Endothelial cell of umbilical vein (primary cell): ENCODE results near the gene BAD. TPM values are rescaled to one million over a fixed set of nuclear protein-coding genes. Genes with fewer than 3 reads are reported as not detected.

Experiments
- BruUV-seq: library from RNA; stranded (reverse); fragments of 400-500 nt; replicated peaks from 2 replicates; lab custom pipeline; 2021; lab: Mats Ljungman, UMichigan
- CTCF ChIA-PET: fragments of 300-600, 350-600 bp; sonication (Branson Sonifier 250); formaldehyde crosslinking; loops from one replicate; lab custom pipeline; 2021; ENCODE audit warnings: antibody characterized with exemption, inconsistent platforms; lab: Charles Lee
- POLR2A ChIA-PET: fragments of 300-600, 350-600 bp; sonication (Branson Sonifier 250); formaldehyde crosslinking; loops from one replicate; lab custom pipeline; 2021; ENCODE audit warnings: antibody characterized with exemption, inconsistent platforms; lab: Charles Lee
- DNase-seq: peaks from one replicate; pipeline ENCODE4 v3.0.0-alpha.2; 2011; ENCODE audit warnings: low read depth, low spot score
- FAIRE-seq: peaks from 2 replicates; lab custom pipeline; 2011; peaks lifted over from hg19 to GRCh38; lab: Jason Lieb, UNC
- H2AFZ ChIP-seq: 2 replicates; pipeline ENCODE4 v1.6.0; 2012; ENCODE audit warnings: low read depth, low read length, control low read depth, inconsistent platforms
- H3K27ac ChIP-seq: 2 replicates; pipeline ENCODE4 v1.5.1; 2011; ENCODE audit warnings: low read depth, mild to moderate bottlenecking, control low read depth, low read length, moderate library complexity; ENCODE audit not compliant: insufficient read depth
- H3K27me3 ChIP-seq, 2 experiments: 2 replicates each; pipeline versions ENCODE4 v1.6.0 to v1.6.1; 2011; ENCODE audit warnings: low read length in 2 of 2, mixed read lengths in 1 of 2; ENCODE audit not compliant: control insufficient read depth in 2 of 2, insufficient read depth in 2 of 2
- H3K36me3 ChIP-seq, 2 experiments: 2 replicates in 1 of 2; 3 replicates in 1 of 2; pipeline ENCODE4 v1.5.1; 2011; ENCODE audit warnings: low read length in 2 of 2, mild to moderate bottlenecking in 1 of 2, moderate library complexity in 1 of 2; ENCODE audit not compliant: control insufficient read depth in 2 of 2, insufficient read depth in 2 of 2; ENCODE audit errors: extremely low read depth in 1 of 2
- H3K4me1 ChIP-seq: 3 replicates; pipeline ENCODE4 v1.5.1; 2011; ENCODE audit warnings: mild to moderate bottlenecking, low read length; ENCODE audit not compliant: control insufficient read depth, insufficient read depth; ENCODE audit errors: extremely low read depth
- H3K4me2 ChIP-seq: 2 replicates; pipeline ENCODE4 v1.6.1; 2011; ENCODE audit warnings: low read length, control low read depth, mixed read lengths; ENCODE audit not compliant: insufficient read depth
- H3K4me3 ChIP-seq, 3 experiments: fragments of 200-600 bp in 1 of 3; sonication (generic), shearing (Covaris generic) in 1 of 3; replicated peaks in 1 of 3; 2 replicates each; pipeline ENCODE4 v1.5.1; 2011 to 2016; ENCODE audit warnings: control low read depth in 3 of 3, low read length in 3 of 3, mild to moderate bottlenecking in 2 of 3, inconsistent platforms in 1 of 3, low read depth in 1 of 3, moderate library complexity in 1 of 3; ENCODE audit not compliant: insufficient read depth in 1 of 3
- H3K79me2 ChIP-seq: 2 replicates; pipeline ENCODE4 v1.6.0; 2012; ENCODE audit warnings: low read length, inconsistent platforms; ENCODE audit not compliant: control insufficient read depth, insufficient read depth
- H3K9ac ChIP-seq: replicated peaks from 2 replicates; pipeline ENCODE3; 2011; ENCODE audit warnings: low read length, control low read depth; ENCODE audit not compliant: insufficient read depth; ENCODE audit errors: extremely low read depth
- H3K9me1 ChIP-seq: replicated peaks from 3 replicates; pipeline ENCODE4 v1.6.0; 2011; ENCODE audit warnings: mild to moderate bottlenecking, low read length; ENCODE audit not compliant: control insufficient read depth, insufficient read depth; ENCODE audit errors: extremely low read depth
- H3K9me3 ChIP-seq: replicated peaks from 2 replicates; pipeline ENCODE4 v1.5.1; 2012; ENCODE audit warnings: low read length, inconsistent platforms; ENCODE audit not compliant: control insufficient read depth, insufficient read depth
- H4K20me1 ChIP-seq: replicated peaks from 2 replicates; pipeline ENCODE3; 2011; ENCODE audit warnings: mild to moderate bottlenecking, low read length; ENCODE audit not compliant: control insufficient read depth, insufficient read depth; ENCODE audit errors: extremely low read depth
- CTCF ChIP-seq, 2 donors: IDR thresholded peaks; 1 replicate in 1 of 2; 2 replicates in 1 of 2; pipeline ENCODE4 v1.5.1; 2011; ENCODE audit warnings: low read length in 2 of 2, mild to moderate bottlenecking in 2 of 2, moderate library complexity in 2 of 2, control low read depth in 1 of 2, inconsistent platforms in 1 of 2, low read depth in 1 of 2; ENCODE audit not compliant: insufficient read depth in 1 of 2; ENCODE audit errors: extremely low read depth in 1 of 2
- EZH2 ChIP-seq: IDR thresholded peaks from 2 replicates; pipeline ENCODE4 v1.6.1; 2012; ENCODE audit warnings: borderline replicate concordance, low read depth, mild to moderate bottlenecking, moderate library complexity, low read length, inconsistent platforms; ENCODE audit not compliant: severe bottlenecking
- FOS ChIP-seq: IDR thresholded peaks from 2 replicates; pipeline ENCODE4 v1.6.1; 2011; ENCODE audit warnings: mild to moderate bottlenecking, low read length, moderate library complexity, borderline replicate concordance; ENCODE audit not compliant: insufficient read depth
- GATA2 ChIP-seq: IDR thresholded peaks from 2 replicates; pipeline ENCODE4 v1.7.0; 2011; ENCODE audit warnings: low read depth, mild to moderate bottlenecking, moderate library complexity, mixed read lengths, low read length; ENCODE audit not compliant: insufficient read length, insufficient read depth
- JUN ChIP-seq: IDR thresholded peaks from 2 replicates; pipeline ENCODE4 v1.6.1; 2011; ENCODE audit warnings: borderline replicate concordance, low read depth; ENCODE audit not compliant: insufficient read length, insufficient read depth
- MAX ChIP-seq: IDR thresholded peaks from 2 replicates; pipeline ENCODE4 v1.6.1; 2011; ENCODE audit not compliant: insufficient read depth, insufficient read length
- MYC ChIP-seq: IDR thresholded peaks from one replicate; pipeline ENCODE4 v1.6.1; 2011; ENCODE audit warnings: mild to moderate bottlenecking, low read depth, low read length
- POLR2A ChIP-seq: IDR thresholded peaks from 2 replicates; pipeline ENCODE4 v1.6.1; 2012; ENCODE audit warnings: low read depth, mild to moderate bottlenecking, control low read depth, low read length
- POLR2AphosphoS5 ChIP-seq: IDR thresholded peaks from 2 replicates; pipeline ENCODE4 v1.6.1; 2012; ENCODE audit warnings: low read depth, mild to moderate bottlenecking, control low read depth, low read length, moderate library complexity; ENCODE audit not compliant: insufficient read depth
- dilution Hi-C: fragments of 300-500 bp; cut with MboI; formaldehyde crosslinking; loops from one replicate; pipeline ENCODE4 v1.15.0; 2019; ENCODE audit warnings: low sequenced_read_pairs; ENCODE audit not compliant: extremely low pct_ligation_motif_present
- intact Hi-C: fragments of 100-400 bp; cut with micrococcal nuclease; formaldehyde crosslinking; loops from one replicate; pipeline ENCODE4 v1.10.0; 2022
- polyA plus RNA-seq, 4 experiments: library from polyadenylated mRNA; depleted of rRNA in 3 of 4; stranded (reverse) in 3 of 4; unstranded in 1 of 4; fragments of >200 nt; gene quantifications; 2 replicates each; pipeline versions ENCODE4 v1.2.1 to v1.2.3, GENCODE V29; 2011 to 2012; ENCODE audit warnings: missing spikeins in 1 of 4
- total RNA-seq: library from RNA; stranded (reverse); gene quantifications from 2 replicates; pipeline ENCODE4 v1.2.3, GENCODE V29; 2021

The BAD gene
- total and polyA plus RNA-seq, 2 donors (not counting 3 experiments of a cell fraction or from before 2014, with no cell fraction given), result 65.3 to 88.0 TPM

- peak within 1 kb of the TSS; percentile 56 for H3K9ac ChIP-seq
- peak within 1 kb of the TSS; percentile 73 for H3K4me2 ChIP-seq
- FAIRE-seq (peak; percentile 95), DNase-seq (peak; percentile 83)
- BruUV-seq, result TSS peak; percentile 29
- peak within 1 kb of the TSS; percentile 55 for H3K27ac ChIP-seq
- H4K20me1 ChIP-seq, result no peaks in the 10 kb centered on the region
- CTCF ChIA-PET, result interaction anchor here (1.5 to 3.2 kb wide), 7 partner anchors 11 to 129 kb away, joined by 3 to 35 read pairs (median 6); partner anchors contain the start of genes CATSPERZ, ESRRA and FERMT3
- H3K79me2 ChIP-seq, result peaks cover 8% of the 10 kb centered on the region
- H3K9me3 ChIP-seq, result no peaks in the 10 kb centered on the region
- H2AFZ ChIP-seq, result peak within 1 kb of the TSS; percentile 52
- intact Hi-C loops (loop anchor here (1.0 kb wide), 3 partner anchors 15 to 45 kb away; partner anchors contain the start of gene FKBP2), dilution Hi-C loops (no loop called here)
- H3K4me1 ChIP-seq, result peaks cover 13% of the 10 kb centered on the region
- TF ChIP-seq MYC (no peak), POLR2AphosphoS5 (peak; percentile 87), POLR2A (peak; percentile 90), FOS (no peak), GATA2 (no peak), CTCF (IDR thresholded peaks at IDR 0.05; ENCODE audit: extremely low read depth in 1 of 2, insufficient read depth in 1 of 2, low read depth in 1 of 2, low read length in 2 of 2) (peak; percentile 3 to 13), JUN (no peak), EZH2 (no peak), MAX (no peak)
- H3K27me3 ChIP-seq, result no peaks in the 10 kb centered on the region
- H3K4me3 ChIP-seq, result peak within 1 kb of the TSS; percentile 62 to 70 (median 66)
- H3K36me3 ChIP-seq, result peaks cover 0 to 4% of the 10 kb centered on the region in 2 experiments
- POLR2A ChIA-PET, result interaction anchor here (0.9 to 1.2 kb wide), 5 partner anchors 11 to 92 kb away, joined by 3 to 12 read pairs (median 4); partner anchors contain the start of genes FKBP2 and PRDX5
- H3K9me1 ChIP-seq, result no peaks in the 10 kb centered on the region
These were observed 58.6 kb downstream of the BAD start, which contains the start of the genes NUDT22 and TRPT1 for GRCh38 chr11:64225608-64226506. Gene NUDT22, plus strand, starts transcription at chr11:64226274. Its CDS starts 379 bp downstream, at chr11:64226653. Gene TRPT1, minus strand, starts transcription at chr11:64226186. Its CDS starts 326 bp downstream, at chr11:64225860.
